ENCODE data around the gene CHDH.

Gene CHDH

DNA sequence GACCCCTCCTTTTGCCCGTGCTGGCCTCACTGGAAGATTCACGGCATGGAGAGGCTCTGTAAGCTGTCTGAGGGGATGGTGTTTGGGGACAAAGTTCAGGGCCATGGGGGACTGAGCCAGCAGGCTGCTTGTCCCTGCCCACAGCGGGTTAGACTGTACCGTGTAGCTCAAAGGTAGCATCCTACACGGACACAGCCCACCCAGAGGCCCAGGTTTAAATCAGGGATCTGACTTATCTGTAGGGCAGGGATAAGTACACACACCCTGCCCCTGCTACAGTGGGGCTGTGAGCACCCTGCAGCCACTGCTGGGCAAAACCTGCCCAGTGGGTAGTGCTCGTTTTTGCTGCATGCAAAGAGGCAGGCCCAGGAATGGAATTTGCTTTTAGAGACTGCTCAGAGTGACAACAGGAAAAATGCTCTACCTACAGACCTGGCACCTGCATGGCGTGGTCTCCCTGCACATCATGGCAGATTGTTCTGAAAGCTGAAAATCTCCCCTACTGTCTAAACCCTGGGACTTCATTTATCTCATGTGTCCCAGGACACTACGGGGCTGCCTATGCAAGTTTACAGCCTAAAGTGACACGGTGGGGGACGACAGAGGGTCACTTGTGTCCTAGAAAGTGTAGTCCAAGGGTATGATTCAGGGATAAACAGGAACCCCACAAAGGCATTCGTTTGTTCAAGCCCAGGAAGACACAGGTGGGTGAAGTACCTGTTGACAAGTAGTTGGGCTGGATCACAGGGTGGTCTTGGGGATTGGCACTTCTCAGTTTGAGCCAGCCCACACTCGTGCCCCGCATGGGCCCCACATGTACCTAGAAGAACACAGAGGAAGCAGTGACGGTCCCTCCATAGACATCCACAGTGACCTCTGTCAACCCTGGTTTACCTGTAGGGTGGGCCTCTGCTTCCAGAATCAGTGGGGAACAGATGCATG, 27.7 kb downstream of the CHDH start:
- TF ChIP-seq, protein P1, sequence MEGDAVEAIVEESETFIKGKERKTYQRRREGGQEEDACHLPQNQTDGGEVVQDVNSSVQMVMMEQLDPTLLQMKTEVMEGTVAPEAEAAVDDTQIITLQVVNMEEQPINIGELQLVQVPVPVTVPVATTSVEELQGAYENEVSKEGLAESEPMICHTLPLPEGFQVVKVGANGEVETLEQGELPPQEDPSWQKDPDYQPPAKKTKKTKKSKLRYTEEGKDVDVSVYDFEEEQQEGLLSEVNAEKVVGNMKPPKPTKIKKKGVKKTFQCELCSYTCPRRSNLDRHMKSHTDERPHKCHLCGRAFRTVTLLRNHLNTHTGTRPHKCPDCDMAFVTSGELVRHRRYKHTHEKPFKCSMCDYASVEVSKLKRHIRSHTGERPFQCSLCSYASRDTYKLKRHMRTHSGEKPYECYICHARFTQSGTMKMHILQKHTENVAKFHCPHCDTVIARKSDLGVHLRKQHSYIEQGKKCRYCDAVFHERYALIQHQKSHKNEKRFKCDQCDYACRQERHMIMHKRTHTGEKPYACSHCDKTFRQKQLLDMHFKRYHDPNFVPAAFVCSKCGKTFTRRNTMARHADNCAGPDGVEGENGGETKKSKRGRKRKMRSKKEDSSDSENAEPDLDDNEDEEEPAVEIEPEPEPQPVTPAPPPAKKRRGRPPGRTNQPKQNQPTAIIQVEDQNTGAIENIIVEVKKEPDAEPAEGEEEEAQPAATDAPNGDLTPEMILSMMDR (IDR thresholded peaks at IDR 0.05; ENCODE audit: low read depth, low read length): no peak
- no peak for DNase-seq (ENCODE audit: extremely low read depth, low read depth)

DNA sequence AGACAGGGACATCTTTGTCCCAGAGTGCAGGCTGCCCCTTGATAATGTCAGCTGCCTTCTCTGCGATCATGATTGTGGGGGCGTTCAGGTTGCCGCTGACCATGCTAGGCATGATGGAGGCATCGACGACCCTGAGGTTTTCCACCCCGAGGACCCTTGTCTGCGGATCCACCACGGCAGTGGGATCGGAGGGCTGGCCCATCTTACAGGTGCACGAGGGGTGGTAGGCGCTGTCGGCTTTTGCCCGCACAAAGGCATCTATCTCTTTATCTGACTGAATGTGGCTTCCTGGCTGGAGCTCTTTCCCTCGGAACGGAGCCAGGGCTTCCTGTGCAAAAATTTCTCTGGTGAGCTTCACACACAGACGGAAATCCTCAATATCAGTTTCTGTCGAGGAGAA, 28.4 kb downstream of the CHDH start:
- no peak for DNase-seq (ENCODE audit: extremely low read depth, low read depth)
- TF ChIP-seq, protein P1 (IDR thresholded peaks at IDR 0.05; ENCODE audit: low read depth, low read length): no peak

DNA sequence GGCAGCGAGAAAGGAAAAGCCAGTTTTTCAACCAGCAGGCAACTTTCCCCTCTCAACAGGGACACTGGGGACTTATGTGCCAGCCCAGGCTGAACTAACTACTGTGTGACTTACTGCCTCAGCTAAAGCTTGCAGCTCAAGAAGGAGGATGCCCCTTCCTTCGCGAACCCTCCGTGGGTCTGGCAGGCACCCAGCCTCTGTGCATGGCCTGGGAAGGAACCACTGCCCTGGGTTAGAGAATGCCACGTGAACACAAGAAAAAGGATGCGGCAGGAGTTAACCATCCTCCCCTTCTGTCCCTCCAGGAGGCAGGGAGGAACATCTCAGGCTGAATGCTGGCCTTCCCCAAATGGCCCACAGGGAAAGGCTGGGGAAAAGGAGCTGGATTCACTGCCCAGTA, 29.0 kb downstream of the CHDH start:
- TF ChIP-seq, protein P1 (IDR thresholded peaks at IDR 0.05; ENCODE audit: low read depth, low read length): no peak
- no peak for DNase-seq (ENCODE audit: extremely low read depth, low read depth)

DNA sequence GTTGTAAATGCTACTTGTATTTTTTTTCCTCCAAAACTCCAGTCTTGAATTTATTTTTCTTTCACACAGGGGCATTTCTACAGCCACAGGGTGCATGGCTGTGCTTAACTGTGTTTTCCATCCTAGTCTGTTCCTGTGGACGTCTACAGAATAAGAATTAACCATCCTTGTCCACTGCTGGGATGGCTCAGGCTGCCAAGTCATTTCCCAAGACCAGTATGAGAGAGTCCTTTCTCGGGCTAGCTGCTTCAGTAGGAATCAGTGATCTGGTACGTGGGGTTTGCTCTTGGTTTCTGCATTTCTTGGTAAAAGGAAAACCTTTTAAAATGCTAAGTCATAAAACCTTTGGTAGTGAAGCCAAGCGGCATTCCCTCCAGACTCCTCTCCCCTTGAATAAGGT, 29.8 kb downstream of the CHDH start:
- no peak for DNase-seq (ENCODE audit: extremely low read depth, low read depth)
- TF ChIP-seq, protein P1 (IDR thresholded peaks at IDR 0.05; ENCODE audit: low read depth, low read length): no peak

DNA sequence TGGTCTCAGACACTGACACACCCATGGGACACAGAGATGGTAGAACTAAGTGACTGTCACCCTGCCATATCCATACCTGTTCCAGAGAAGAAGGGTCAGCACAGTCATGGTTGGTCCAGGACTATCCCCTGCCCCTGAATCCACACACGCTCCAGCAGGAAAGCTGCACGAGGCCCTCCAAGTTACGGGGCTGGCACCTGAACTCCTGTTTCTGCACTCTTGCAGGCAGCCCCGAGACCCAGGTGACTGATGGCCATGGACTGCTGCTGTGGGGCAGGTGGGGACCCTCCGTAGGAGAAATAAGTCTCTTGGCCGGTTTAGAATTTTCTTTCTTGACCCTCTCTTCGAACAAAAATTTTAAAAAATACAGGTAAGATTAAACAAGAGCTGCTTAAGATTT, 30.6 kb downstream of the CHDH start:
- TF ChIP-seq, protein P1 (IDR thresholded peaks at IDR 0.05; ENCODE audit: low read depth, low read length): no peak
- DNase-seq (ENCODE audit: extremely low read depth, low read depth): no peak

DNA sequence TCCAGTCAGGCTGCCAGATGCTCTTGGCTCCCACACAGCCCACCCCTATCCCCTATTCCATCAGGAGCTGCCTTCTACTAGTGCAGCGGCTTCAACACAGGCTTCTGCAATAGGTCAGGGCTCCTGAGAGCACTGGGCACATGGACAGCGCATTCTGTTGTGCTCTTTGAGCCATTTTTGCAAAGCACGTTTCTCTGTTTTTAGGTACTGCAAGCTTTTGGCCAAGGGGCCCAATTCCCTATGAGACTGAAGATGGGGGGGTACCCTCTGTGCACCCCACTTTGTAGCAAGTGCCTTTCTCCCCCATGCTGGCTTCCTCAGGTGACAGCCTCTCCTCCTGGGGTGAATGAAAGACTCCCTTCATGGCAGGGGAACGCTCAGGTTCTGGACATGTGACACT, 31.2 kb downstream of the CHDH start:
- no peak for DNase-seq (ENCODE audit: extremely low read depth, low read depth)
- TF ChIP-seq, protein P1 (IDR thresholded peaks at IDR 0.05; ENCODE audit: low read depth, low read length): no peak

DNA sequence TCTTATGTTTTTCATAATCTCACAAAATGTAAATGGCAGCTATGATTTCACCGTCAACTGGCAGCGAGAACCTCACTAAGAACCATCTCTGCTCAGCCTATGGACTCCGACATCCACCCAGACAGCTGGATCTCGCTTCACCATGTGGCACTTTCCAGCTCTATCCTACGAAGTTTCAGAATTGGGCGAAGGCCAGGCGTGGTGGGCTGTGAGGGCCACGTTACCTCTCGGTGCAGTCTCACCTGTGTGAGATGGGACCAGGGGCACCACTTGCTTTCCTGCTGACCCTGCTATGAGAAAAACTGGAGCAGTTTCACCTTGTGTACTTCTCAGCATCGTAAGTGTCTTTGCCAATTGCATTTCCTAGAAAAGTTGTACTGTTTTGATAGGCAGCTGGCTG, 32.3 kb downstream of the CHDH start:
- DNase-seq (ENCODE audit: extremely low read depth, low read depth): no peak
- TF ChIP-seq, protein P1 (IDR thresholded peaks at IDR 0.05; ENCODE audit: low read depth, low read length): no peak
